Measurements from ENCODE around the gene EPS8L1.
"Not testable (repeated sequence)": the region's sequence is repeated elsewhere in the genome, so short reads cannot be mapped to it uniquely, and the experiment has no call there.

EPS8L1 gene

GRCh38 chr19:55075371-55075998, at the start of gene EPS8L1:
EPS8L1 (plus strand) TSS chr19:55075869; CDS start chr19:55076445, 576 bp downstream.
- no peak for DNase-seq

- not testable (repeated sequence) for DNase-seq
Observed at GRCh38 chr19:55027140-55027471, 48.6 kb upstream of the EPS8L1 start.

- no peak for DNase-seq
Observed at GRCh38 chr19:55027472-55028337, 48.0 kb upstream of the EPS8L1 start.

- DNase-seq, result no peak
Observed at GRCh38 chr19:55028757-55029156, 46.9 kb upstream of the EPS8L1 start.

GRCh38 chr19:55031178-55031577, 44.5 kb upstream of the EPS8L1 start:
- no peak for DNase-seq

- DNase-seq, result no peak
Observed at GRCh38 chr19:55032170-55032800, 43.4 kb upstream of the EPS8L1 start.

- DNase-seq, result not testable (repeated sequence)
Observed at GRCh38 chr19:55032976-55033643, 42.6 kb upstream of the EPS8L1 start.

GRCh38 chr19:55034751-55035150, 40.9 kb upstream of the EPS8L1 start:
- DNase-seq, result no peak

- no peak for DNase-seq
Observed at GRCh38 chr19:55036058-55036457, 39.6 kb upstream of the EPS8L1 start.

- DNase-seq, result not testable (repeated sequence)
Observed at GRCh38 chr19:55037603-55038002, 38.1 kb upstream of the EPS8L1 start.

GRCh38 chr19:55040654-55041053, 35.0 kb upstream of the EPS8L1 start:
- DNase-seq, result not testable (repeated sequence)

GRCh38 chr19:55041244-55041626, 34.4 kb upstream of the EPS8L1 start:
- DNase-seq, result no peak

- DNase-seq, result no peak
Observed at GRCh38 chr19:55041627-55042343, 33.9 kb upstream of the EPS8L1 start.

GRCh38 chr19:55042344-55042678, 33.4 kb upstream of the EPS8L1 start:
- DNase-seq, result no peak

- no peak for DNase-seq
Observed at GRCh38 chr19:55042688-55043087, 33.0 kb upstream of the EPS8L1 start.

GRCh38 chr19:55044286-55044685, 31.4 kb upstream of the EPS8L1 start:
- DNase-seq, result no peak

- DNase-seq, result no peak
Observed at GRCh38 chr19:55044771-55045716, 30.6 kb upstream of the EPS8L1 start.

- no peak for DNase-seq
Observed at GRCh38 chr19:55046975-55047622, 28.6 kb upstream of the EPS8L1 start.

- DNase-seq, result no peak
Observed at GRCh38 chr19:55047951-55048350, 27.7 kb upstream of the EPS8L1 start.

GRCh38 chr19:55048446-55048845, 27.2 kb upstream of the EPS8L1 start:
- no peak for DNase-seq
